Uterus (tissue), 4 donors: ENCODE measurements around the gene OR5V1. TPM values are rescaled to one million over a fixed set of nuclear protein-coding genes. Genes with fewer than 3 reads are reported as not detected.

ENCODE experiments used
- total RNA-seq, 4 donors: library from RNA; depleted of rRNA in 3 of 4; stranded (reverse); fragments of >200 nt in 3 of 4; gene quantifications; one replicate each; pipeline versions ENCODE4 v1.1.0 to v1.2.4, GENCODE V29; 2014 to 2023
- donor health status: DM: yes; HTN: yes; CAD: no.

OR5V1 gene
- total RNA-seq, 4 donors from 2014 or later: not detected

Other genes starting within 250 kb of the OR5V1 start
- gene OR2J2, start 198.0 kb downstream of the OR5V1 start, total RNA-seq: 10 to 100 TPM in 1 of 4 donors, not detected in 3; 11.8 TPM
- not detected for gene OR14J1, start 67.2 kb downstream of the OR5V1 start, total RNA-seq
- gene OR12D3, start 6.4 kb upstream of the OR5V1 start, total RNA-seq: not detected
- gene OR12D2, start 26.8 kb upstream of the OR5V1 start, total RNA-seq: not detected
- gene OR12D1, start 46.1 kb upstream of the OR5V1 start, total RNA-seq: not detected
- not detected for gene OR10C1, start 70.4 kb upstream of the OR5V1 start, total RNA-seq
- gene OR11A1, start 88.2 kb upstream of the OR5V1 start, total RNA-seq: not detected
- gene OR2H1, start 88.3 kb upstream of the OR5V1 start, total RNA-seq: not detected
- gene MAS1L, start 119.1 kb upstream of the OR5V1 start, total RNA-seq: under 1 TPM in 2 of 4 donors, not detected in 2; 0.37 to 0.48 TPM
- gene UBD, start 190.9 kb upstream of the OR5V1 start, total RNA-seq: under 1 TPM in 1 of 4 donors, not detected in 3; 0.41 TPM
- gene OR2H2, start 216.3 kb upstream of the OR5V1 start, total RNA-seq: not detected